Skeletal muscle satellite cell (primary cell): Measurements from ENCODE around the gene RASGRF2.

Experiments
- H3K27me3 ChIP-seq: 2 replicates; pipeline ENCODE4 v1.7.0; 2013; ENCODE audit warnings: low read length; ENCODE audit not compliant: control insufficient read depth, insufficient read depth
- H3K36me3 ChIP-seq: 2 replicates; pipeline ENCODE4 v1.7.0; 2013; ENCODE audit warnings: mild to moderate bottlenecking, control low read depth, low read length; ENCODE audit not compliant: insufficient read depth
- H3K4me1 ChIP-seq: 2 replicates; pipeline ENCODE4 v1.7.0; 2013; ENCODE audit warnings: low read length; ENCODE audit not compliant: control insufficient read depth, insufficient read depth
- H3K4me2 ChIP-seq: 2 replicates; pipeline ENCODE4 v1.7.0; 2013; ENCODE audit warnings: mild to moderate bottlenecking, low read length
- H3K4me3 ChIP-seq: 2 replicates; pipeline ENCODE4 v1.7.0; 2013; ENCODE audit warnings: low read length
- H3K9ac ChIP-seq: 2 replicates; pipeline ENCODE4 v1.7.0; 2013; ENCODE audit warnings: mild to moderate bottlenecking, low read depth, low read length, moderate library complexity
- H3K9me3 ChIP-seq: replicated peaks from 2 replicates; pipeline ENCODE4 v1.7.0; 2013; ENCODE audit warnings: mild to moderate bottlenecking, control low read depth, low read length

RASGRF2 gene

GRCh38 chr5:81147886-81148571, 187.9 kb downstream of the RASGRF2 start:
- H3K27me3 ChIP-seq, result peaks cover 10% of the 10 kb centered on the region
- no peaks in the 10 kb centered on the region for H3K9me3 ChIP-seq
- H3K4me1 ChIP-seq, result no peaks in the 10 kb centered on the region
- no peaks in the 10 kb centered on the region for H3K36me3 ChIP-seq
- no peak overlapping the region for H3K9ac ChIP-seq
- H3K4me3 ChIP-seq, result no peak overlapping the region
- no peak overlapping the region for H3K4me2 ChIP-seq

GRCh38 chr5:81151546-81151945, 191.4 kb downstream of the RASGRF2 start:
- Histone ChIP-seq H3K9me3 (no peaks in the 10 kb centered on the region), H3K4me1 (no peaks in the 10 kb centered on the region), H3K4me3 (no peak overlapping the region), H3K4me2 (no peak overlapping the region), H3K27me3 (peaks cover 3% of the 10 kb centered on the region), H3K36me3 (no peaks in the 10 kb centered on the region), H3K9ac (no peak overlapping the region)

- Histone ChIP-seq H3K9me3 (no peaks in the 10 kb centered on the region), H3K36me3 (no peaks in the 10 kb centered on the region), H3K27me3 (peaks cover 5% of the 10 kb centered on the region), H3K9ac (no peak overlapping the region), H3K4me2 (no peak overlapping the region), H3K4me3 (no peak overlapping the region), H3K4me1 (no peaks in the 10 kb centered on the region)
These were observed 194.6 kb downstream of the RASGRF2 start for GRCh38 chr5:81154725-81155124.

GRCh38 chr5:81156732-81157131, 196.6 kb downstream of the RASGRF2 start:
- Histone ChIP-seq H3K4me1 (no peaks in the 10 kb centered on the region), H3K27me3 (peaks cover 5% of the 10 kb centered on the region), H3K4me3 (no peak overlapping the region), H3K9ac (no peak overlapping the region), H3K9me3 (no peaks in the 10 kb centered on the region), H3K4me2 (no peak overlapping the region), H3K36me3 (no peaks in the 10 kb centered on the region)

GRCh38 chr5:81161012-81161601, 200.9 kb downstream of the RASGRF2 start:
- Histone ChIP-seq H3K4me1 (no peaks in the 10 kb centered on the region), H3K4me2 (no peak overlapping the region), H3K27me3 (peaks cover 5% of the 10 kb centered on the region), H3K36me3 (no peaks in the 10 kb centered on the region), H3K4me3 (no peak overlapping the region), H3K9me3 (no peaks in the 10 kb centered on the region), H3K9ac (no peak overlapping the region)

GRCh38 chr5:81162501-81162900, 202.3 kb downstream of the RASGRF2 start:
- H3K36me3 ChIP-seq, result no peaks in the 10 kb centered on the region
- H3K9ac ChIP-seq, result no peak overlapping the region
- peaks cover 9% of the 10 kb centered on the region for H3K27me3 ChIP-seq
- no peaks in the 10 kb centered on the region for H3K9me3 ChIP-seq
- no peaks in the 10 kb centered on the region for H3K4me1 ChIP-seq
- no peak overlapping the region for H3K4me2 ChIP-seq
- H3K4me3 ChIP-seq, result no peak overlapping the region

- Histone ChIP-seq H3K9me3 (no peaks in the 10 kb centered on the region), H3K4me2 (no peak overlapping the region), H3K9ac (no peak overlapping the region), H3K4me3 (no peak overlapping the region), H3K36me3 (no peaks in the 10 kb centered on the region), H3K27me3 (peaks cover 10% of the 10 kb centered on the region), H3K4me1 (no peaks in the 10 kb centered on the region)
These were observed 203.5 kb downstream of the RASGRF2 start for GRCh38 chr5:81163651-81164050.

- no peaks in the 10 kb centered on the region for H3K9me3 ChIP-seq
- H3K4me1 ChIP-seq, result no peaks in the 10 kb centered on the region
- peaks cover 8% of the 10 kb centered on the region for H3K27me3 ChIP-seq
- H3K4me3 ChIP-seq, result no peak overlapping the region
- H3K9ac ChIP-seq, result no peak overlapping the region
- no peak overlapping the region for H3K4me2 ChIP-seq
- H3K36me3 ChIP-seq, result no peaks in the 10 kb centered on the region
These were observed 204.3 kb downstream of the RASGRF2 start for GRCh38 chr5:81164476-81164875.

- no peaks in the 10 kb centered on the region for H3K4me1 ChIP-seq
- no peaks in the 10 kb centered on the region for H3K36me3 ChIP-seq
- no peak overlapping the region for H3K4me2 ChIP-seq
- peaks cover 8% of the 10 kb centered on the region for H3K27me3 ChIP-seq
- H3K4me3 ChIP-seq, result no peak overlapping the region
- H3K9me3 ChIP-seq, result no peaks in the 10 kb centered on the region
- no peak overlapping the region for H3K9ac ChIP-seq
These were observed 204.8 kb downstream of the RASGRF2 start for GRCh38 chr5:81164936-81165335.

- Histone ChIP-seq H3K4me2 (no peak overlapping the region), H3K36me3 (no peaks in the 10 kb centered on the region), H3K4me3 (no peak overlapping the region), H3K27me3 (peaks cover 8% of the 10 kb centered on the region), H3K9ac (no peak overlapping the region), H3K9me3 (no peaks in the 10 kb centered on the region), H3K4me1 (no peaks in the 10 kb centered on the region)
These were observed 205.4 kb downstream of the RASGRF2 start for GRCh38 chr5:81165493-81166119.

- H3K4me2 ChIP-seq, result no peak overlapping the region
- H3K36me3 ChIP-seq, result no peaks in the 10 kb centered on the region
- H3K4me3 ChIP-seq, result no peak overlapping the region
- H3K4me1 ChIP-seq, result no peaks in the 10 kb centered on the region
- peaks cover 8% of the 10 kb centered on the region for H3K27me3 ChIP-seq
- H3K9me3 ChIP-seq, result no peaks in the 10 kb centered on the region
- H3K9ac ChIP-seq, result no peak overlapping the region
These were observed 206.3 kb downstream of the RASGRF2 start for GRCh38 chr5:81166430-81166829.

- H3K36me3 ChIP-seq, result no peaks in the 10 kb centered on the region
- H3K4me3 ChIP-seq, result no peak overlapping the region
- H3K27me3 ChIP-seq, result peaks cover 8% of the 10 kb centered on the region
- H3K4me2 ChIP-seq, result no peak overlapping the region
- H3K4me1 ChIP-seq, result no peaks in the 10 kb centered on the region
- H3K9ac ChIP-seq, result no peak overlapping the region
- no peaks in the 10 kb centered on the region for H3K9me3 ChIP-seq
These were observed 206.9 kb downstream of the RASGRF2 start for GRCh38 chr5:81167078-81167477.
